HPDE6-E6E7 (cell line): Measurements from ENCODE around the gene PLXDC2.

Experiments
- DNase-seq: peaks from one replicate; pipeline ENCODE4 v3.0.0; 2011; ENCODE audit warnings: missing footprints; ENCODE audit errors: extremely low spot score

Gene PLXDC2

DNA sequence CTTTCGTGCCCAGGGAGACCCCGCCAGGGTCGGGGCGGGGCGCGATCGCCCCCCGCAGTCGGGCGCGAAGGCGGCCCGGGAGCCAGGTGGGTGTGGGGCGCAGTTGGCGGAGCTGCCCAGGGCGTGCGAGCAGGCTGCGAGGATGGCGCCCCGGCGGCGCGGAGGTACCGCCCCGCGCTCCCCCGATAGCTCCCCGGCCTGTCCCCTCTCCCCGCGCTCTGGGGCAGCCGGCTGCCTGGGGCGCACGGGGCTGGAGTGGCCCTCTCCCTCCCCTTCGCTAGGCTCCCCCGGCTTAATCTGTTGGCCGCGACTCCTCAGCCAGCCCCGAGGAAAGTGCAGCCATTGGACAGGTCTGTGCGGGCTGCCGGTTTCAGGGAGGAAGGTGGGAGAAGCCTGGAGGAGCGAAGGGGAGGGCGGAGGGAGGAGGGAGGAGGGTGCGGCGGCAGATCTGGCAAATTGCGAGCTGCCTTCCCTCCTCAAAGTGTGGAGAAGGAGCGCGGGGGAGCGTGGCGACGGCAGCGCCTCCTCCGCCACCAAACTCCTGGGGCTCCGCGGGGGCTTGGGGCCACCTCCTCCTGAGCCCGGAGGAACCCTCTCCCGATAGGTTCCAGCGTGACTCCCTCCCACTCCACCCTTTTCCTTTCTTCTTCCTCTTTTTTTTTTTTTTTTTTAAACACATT is 361 bp upstream of the PLXDC2 start:
- no peak for DNase-seq

DNA sequence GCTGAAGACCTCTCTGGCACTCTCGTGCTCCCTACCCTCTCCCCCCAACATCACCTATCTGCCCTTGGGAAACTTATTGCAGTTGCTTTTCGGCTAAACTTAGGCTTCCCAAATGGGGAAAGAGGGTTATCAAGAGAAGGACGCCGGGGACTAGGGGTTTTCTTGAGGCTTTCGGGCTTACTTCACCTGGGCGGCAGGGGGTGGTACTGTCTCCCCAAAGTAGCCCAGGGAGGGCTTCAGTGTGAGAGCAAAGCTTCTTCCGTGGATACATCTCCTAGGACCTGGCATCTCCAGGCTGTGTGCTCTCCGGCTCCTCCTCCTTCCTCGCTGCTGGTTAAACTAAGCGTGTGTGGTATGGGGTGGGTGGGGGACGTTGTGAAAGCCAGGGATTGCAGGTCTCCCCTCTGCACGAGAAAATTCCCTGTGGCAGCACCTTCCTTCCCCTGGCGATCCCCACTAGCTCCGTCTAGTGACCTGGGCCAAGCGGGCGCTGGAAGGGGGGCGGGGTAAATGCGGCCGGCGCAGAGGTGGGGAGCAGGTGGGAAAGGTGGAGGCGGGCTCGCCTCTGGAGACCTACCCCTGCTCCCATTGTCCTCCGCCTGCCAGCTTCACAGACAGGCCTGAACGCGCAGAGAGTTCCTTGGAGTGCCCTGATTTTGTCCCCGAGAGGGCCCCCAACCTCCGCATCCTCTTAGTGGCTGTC is 1.1 kb downstream of the PLXDC2 start:
- DNase-seq, result no peak

DNA sequence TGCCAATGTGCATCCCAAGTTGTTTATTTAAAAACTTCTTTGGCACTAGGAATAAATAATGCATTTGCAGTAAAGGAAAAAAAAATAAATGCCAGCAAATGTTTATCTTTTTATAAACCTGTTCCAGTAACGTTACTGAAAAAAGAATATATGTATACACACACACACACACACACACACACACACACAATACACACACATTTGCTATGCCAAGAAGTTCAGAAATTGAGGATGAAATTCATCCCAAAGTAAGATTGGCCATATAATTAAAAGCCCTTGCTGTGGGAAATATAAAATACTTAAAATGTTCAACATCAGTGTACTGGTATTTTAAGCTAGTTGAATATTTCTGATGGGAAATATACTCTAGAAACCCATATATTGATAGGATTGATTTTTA is 2.6 kb downstream of the PLXDC2 start:
- no peak for DNase-seq

GRCh38 chr10:19819419-19820033 is 3.3 kb downstream of the PLXDC2 start:
- no peak for DNase-seq

DNA sequence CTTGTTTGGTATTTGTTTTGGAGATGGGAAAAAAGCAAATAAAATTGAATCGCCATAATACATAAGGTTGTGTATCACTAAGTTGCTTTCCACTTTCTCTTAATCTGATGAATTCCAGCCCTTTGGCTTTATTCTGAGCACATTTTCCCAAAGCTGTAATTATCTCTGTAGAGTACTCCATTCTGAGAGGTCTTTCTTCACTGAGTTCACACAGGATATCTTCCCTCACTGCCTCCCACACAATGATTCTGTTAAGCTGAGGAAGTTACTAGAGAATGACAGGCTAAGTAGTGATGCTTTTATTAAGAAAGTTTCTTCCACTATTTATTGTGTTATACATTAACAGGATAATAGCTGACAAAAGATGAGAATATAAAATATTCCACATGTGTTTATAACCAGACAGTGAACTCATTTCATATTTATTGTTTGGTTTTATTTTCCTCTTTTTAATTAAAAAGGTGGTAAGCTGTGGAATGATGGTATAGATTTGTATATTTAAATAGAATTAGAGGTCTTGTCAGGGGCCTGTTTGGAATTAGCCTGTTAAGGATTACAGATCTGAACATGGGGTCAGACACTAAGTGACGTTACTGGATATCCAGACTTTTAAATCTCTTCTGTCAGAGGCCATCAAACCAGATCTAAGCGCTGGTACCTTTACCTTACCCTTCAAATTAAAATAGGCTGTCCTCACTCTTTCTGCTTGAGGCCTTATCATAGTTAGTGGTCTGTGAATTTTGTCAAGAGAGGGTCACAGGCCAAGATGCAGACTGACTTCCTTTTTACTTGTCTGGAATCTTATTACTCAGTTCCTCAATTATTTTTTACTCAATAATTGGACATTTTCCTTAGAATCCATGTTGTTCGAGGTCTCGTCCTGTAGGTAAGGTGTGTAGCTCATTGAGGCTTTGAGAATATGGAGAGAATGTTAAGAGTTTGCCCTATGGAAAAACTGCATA is 8.4 kb downstream of the PLXDC2 start:
- no peak for DNase-seq

DNA sequence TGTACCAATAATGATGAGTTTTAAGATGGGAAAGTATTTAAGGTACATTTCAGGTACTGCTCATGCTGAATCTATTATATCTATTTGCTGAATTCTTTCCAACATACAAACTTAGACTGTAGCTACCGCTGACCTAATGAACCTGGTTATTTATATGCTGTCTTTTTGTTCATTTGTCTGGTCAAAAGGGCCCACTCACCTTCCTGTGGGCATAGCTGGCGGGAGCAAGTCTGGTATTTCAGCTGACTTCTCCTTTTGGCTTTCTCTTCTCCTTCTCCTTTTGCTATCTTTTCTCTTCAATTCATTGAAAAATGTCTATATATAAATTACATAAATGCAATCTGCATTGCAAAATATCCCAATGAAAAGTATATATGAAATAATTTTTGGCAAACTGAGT is 9.5 kb downstream of the PLXDC2 start:
- DNase-seq, result no peak

- no peak for DNase-seq
These were observed 10.5 kb downstream of the PLXDC2 start for GRCh38 chr10:19826712-19827111.

GRCh38 chr10:19828278-19829049 is 12.2 kb downstream of the PLXDC2 start:
- no peak for DNase-seq

DNA sequence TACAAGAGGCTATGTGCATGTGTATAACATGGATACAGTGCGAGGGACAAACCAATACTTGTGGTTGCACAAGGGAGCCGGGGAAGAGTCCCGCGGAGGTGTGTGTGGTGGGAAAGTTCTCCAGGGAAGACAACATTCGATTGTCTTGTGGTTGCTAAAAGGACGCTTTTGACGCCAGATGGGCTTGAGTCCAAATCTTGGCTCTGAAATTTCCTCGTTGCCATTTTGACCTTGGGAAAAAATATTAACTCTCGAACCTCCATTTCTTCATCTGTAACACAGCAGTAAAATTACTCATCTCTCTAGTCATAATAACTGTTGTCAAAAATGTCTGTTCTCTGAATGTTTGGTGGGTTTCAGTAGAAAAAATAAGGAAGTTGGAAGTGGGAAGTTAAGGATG is 16.5 kb downstream of the PLXDC2 start:
- no peak for DNase-seq

DNA sequence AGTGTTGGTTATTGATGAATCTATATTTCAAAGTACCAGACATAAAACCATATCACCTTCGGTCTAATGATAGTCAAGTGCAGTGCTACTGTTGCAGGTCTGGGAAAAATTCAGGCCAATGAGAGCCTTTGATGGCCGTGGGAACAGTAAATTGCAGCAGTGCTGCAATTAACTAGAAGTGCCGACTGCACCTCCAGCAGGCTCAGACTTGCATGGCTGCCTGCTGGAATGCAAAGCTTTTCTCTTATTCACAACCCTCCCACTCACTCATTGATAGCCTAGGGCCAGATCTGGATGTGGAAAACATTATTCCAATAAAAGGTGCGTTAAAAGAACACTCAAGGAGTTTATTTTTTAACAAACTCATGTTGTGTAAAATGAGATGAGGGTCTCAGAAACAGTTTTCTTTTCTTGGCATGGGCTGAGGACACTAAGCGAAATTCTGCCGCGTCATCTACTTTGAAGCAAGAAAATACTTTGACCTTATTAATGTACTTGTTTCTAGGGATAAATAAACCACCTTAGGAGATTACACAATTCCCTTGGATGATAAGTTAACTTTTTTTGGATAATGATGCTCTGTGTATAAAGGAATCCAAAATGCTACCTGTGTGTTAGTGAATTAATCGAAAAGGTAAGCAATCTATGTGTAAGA is 17.1 kb downstream of the PLXDC2 start:
- peak; percentile 40 for DNase-seq

- DNase-seq, result no peak
These were observed 19.7 kb downstream of the PLXDC2 start for GRCh38 chr10:19835952-19836351.

DNA sequence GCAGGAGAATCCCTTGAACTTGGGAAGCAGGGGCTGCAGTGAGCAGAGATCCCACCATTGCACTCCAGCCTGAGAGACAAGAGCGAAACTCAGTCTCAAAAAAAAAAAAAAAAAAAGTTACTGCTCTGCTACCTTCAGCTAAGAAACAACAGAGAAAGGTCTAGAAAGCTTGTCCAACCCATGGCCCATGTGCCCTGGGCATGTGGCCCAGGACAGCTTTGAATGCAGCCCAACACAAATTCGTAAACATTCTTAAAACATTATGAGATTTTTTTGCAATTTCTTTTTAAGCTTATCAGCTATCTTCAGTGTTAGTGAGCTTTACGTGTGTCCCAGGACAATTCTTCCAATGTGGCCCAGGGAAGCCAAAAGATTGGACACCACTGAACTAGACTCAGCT is 22.9 kb downstream of the PLXDC2 start:
- no peak for DNase-seq

GRCh38 chr10:19839552-19839951 is 23.3 kb downstream of the PLXDC2 start:
- DNase-seq, result no peak

DNA sequence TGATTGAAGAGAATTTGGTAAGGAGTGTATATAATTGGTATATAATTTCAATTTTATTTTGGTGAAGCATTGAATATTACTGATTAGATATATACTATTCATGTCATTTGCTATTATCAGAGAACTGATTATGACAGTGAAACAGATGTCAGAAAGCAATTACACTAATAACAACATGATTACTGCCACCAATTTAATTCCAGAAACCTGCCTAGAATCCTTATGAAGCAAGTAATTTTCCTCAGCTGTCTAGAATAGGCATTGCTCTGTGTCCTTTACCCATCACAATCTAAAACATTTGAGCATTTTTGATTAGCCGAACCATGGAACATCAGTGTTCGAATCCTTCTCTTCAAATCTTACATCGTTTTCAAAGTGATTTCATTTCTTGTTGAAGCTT is 24.5 kb downstream of the PLXDC2 start:
- DNase-seq, result no peak

DNA sequence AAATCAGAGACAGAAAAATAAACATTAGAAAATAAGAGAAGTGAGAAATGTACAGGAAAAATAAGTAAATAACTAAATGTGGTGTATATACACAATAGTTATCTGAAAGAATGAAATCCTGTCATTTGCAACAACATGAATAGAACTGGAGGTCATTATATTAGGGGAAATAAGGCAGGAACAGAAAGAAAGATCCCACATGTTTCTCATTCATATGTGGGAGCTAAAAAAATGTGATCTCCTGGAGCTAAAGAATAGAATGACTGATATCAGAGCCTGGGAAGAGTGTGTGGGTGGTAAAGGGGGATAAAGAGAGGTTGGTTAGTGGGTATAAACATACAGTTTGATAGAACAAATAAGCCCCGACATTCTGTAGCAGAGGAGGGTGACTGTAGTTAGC is 27.3 kb downstream of the PLXDC2 start:
- DNase-seq, result no peak

DNA sequence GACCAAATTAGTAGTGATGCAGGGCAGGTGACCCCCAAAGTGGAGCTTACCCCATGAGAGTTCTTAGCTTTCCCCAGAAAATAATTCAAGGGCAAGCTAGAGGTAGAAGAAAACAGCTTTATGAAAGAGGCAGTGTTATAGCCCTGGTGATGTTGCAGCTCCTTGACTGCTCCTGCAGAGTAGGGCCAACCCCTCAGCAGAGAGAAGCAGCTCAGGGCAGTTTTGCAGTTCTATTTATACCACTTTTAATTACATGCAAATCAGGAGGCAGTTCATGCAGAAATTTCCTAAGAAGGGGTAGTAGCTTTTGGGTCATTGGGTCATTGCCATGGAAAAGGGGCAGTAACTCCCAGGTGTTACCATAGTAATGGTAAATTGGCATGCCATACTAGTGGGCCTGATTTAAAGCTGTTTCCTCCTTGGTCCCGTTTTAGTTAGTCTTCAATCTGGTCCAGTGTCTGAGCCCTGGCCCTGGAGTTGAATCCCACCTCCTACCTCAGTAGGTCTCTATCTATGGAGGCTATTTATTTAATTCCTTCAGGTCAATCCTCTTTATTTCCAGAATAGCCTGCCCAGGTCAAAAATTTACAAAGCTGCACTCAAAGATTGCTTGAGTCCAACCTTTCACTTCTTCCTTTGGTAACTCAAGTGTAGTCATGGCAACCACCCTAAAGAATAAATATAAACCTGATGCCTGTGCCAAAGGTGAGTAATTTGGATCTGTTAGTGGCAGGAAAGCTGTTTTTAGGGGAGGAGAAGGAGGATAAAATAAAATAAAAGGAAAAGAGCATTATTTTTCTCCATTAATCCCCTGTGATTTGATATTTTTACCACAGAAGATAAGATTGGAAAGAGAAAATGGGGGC is 29.5 kb downstream of the PLXDC2 start:
- DNase-seq, result no peak

DNA sequence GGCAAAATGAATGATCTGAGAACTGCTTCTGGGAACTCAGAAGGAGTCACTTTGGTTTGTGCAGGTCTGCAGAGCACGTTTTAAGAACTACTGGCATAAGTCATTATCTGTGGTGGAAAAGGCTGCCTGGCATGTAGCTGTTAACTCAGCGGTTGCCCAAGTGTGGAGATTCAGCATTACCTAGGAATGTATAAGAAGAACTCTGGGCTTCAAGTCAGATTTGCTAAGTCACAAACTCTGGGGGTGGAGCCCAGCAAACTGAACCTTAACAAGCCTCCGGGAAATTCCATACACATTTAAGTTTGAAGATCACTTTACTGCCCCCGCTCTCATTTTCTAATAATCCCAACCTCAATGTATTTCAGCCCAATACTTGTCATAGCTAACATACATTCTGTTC is 31.1 kb downstream of the PLXDC2 start:
- no peak for DNase-seq

DNA sequence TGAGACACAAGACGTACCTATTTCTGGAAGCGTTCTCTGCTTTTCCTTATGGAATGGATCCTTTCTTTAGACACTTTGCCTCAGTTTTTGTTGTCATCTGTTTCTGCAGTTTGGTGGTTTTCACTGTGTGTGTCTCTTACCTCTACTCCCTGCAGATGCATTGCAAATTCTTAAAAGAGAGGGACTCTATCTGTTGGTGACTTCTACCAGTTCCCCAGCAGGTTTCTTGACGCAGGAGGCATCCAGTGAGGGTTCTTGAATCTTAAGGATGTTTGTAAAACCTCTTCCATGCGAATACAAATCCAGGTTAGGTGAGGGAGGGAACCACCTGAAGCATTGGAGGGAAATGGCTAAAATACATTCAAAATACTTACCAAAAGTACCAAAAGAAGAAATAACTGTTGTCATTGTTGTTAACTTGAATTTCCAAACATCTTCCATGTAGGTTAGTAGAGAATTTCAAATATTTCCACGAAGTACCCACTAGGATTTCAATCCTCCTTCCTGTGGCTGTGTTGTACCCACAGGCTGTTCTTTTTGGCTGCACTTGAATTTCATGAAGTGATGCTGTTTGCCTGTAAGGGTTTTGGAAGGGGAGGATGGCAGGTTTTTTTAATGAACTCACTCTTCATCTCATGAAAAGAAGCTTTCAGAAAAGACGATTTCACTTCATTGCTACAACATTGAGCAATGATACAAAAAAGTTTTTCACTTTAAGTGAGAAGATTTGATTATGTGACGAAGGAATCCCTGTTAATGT is 32.2 kb downstream of the PLXDC2 start:
- DNase-seq, result no peak

DNA sequence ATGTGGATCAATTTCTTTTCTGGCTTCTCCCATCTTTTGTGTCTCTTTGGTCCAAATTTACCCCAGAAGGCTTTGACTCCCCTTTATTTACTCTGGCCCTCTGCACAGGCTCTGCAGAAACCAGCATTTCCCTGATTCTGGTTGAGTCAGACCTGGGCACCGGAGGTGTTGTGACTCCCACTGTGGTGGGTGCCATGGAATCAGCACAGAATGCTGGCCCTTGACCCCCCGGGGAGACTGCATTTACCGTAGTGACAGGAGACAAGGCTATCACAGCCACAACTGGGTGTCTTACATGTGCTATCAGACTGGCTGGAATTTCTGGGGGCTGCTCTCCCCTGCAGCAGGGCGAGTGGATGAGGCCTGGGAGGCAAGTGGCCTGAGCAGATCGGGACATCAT is 37.6 kb downstream of the PLXDC2 start:
- DNase-seq, result no peak
